Upper lobe of left lung (tissue), 4 donors: ENCODE results near the gene DOCK10.

Experiments used
- CTCF ChIP-seq, 6 experiments: fragments of 450-650 bp in 4 of 6; fragments of 200-600 bp in 2 of 6; sonication (generic) in 2 of 6; IDR thresholded peaks; one replicate each; pipeline ENCODE4 v1.5.1; 2016 to 2019; ENCODE audit warnings: antibody characterized with exemption in 6 of 6
- POLR2A ChIP-seq, 4 donors: fragments of 450-650 bp; IDR thresholded peaks; one replicate each; pipeline ENCODE4 v1.5.1; 2016 to 2017; ENCODE audit warnings: antibody characterized with exemption in 4 of 4, mild to moderate bottlenecking in 2 of 4

DNA sequence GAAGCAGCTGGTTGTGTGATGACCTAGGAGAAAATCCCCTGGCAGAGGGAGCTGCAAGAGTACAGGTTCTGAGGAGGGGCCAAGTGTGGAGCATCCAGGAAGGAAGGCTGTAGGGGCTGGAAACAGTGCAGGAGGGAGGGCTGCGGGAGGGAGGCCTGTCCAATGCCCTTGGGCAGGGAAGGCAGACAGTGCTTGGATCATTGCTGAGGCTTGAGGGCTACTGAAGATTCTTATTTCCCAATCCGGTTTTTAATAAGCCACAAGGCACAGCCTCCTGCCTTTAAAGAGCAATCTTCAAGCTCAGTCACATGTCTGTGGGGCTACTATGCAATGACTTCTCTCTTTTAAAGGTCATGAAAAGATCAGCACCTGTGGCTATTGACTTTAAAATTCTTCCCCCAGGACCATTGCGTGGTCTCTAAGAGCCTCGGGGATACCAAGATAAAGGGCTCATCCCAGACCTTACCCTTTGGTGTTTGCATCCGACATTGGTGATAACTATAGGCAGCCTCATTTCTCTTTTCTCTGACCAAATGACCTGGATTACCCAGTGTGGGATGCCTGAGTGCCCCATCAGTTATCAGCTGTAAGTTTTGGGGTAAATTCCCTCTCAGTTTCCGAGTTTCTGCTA, 149.6 kb downstream of the DOCK10 start:
- TF ChIP-seq CTCF (IDR thresholded peaks at IDR 0.05) (no peak), POLR2A (IDR thresholded peaks at IDR 0.05) (no peak)
